Endodermal cell (in vitro differentiated cells): ENCODE measurements around the gene EBP. TPM values are rescaled to one million over a fixed set of nuclear protein-coding genes. Genes with fewer than 3 reads are reported as not detected.

ENCODE experiments used
- DNase-seq: peaks from one replicate; pipeline ENCODE4 v3.0.0-alpha.2; 2017
- H3K27ac ChIP-seq: 2 replicates; pipeline ENCODE4 v1.5.1; 2013; ENCODE audit warnings: mild to moderate bottlenecking, low read depth, low read length, moderate library complexity
- H3K27me3 ChIP-seq: 2 replicates; pipeline ENCODE4 v1.6.1; 2013; ENCODE audit warnings: mild to moderate bottlenecking, low read length, moderate library complexity; ENCODE audit not compliant: insufficient read depth, control insufficient read depth, poor library complexity, severe bottlenecking
- H3K36me3 ChIP-seq: 2 replicates; pipeline ENCODE4 v1.7.0; 2013; ENCODE audit warnings: mild to moderate bottlenecking, low read length, moderate library complexity; ENCODE audit not compliant: control insufficient read depth, insufficient read depth
- H3K4me1 ChIP-seq: one replicate; pipeline ENCODE4 v1.7.0; 2013; ENCODE audit warnings: low read length; ENCODE audit not compliant: control insufficient read depth, insufficient read depth
- H3K4me3 ChIP-seq: 2 replicates; pipeline ENCODE4 v1.5.1; 2013; ENCODE audit warnings: mild to moderate bottlenecking, low read length, moderate library complexity
- H3K9ac ChIP-seq: 2 replicates; pipeline ENCODE4 v1.6.1; 2013; ENCODE audit warnings: mild to moderate bottlenecking, low read length, moderate library complexity; ENCODE audit not compliant: poor library complexity, severe bottlenecking; ENCODE audit errors: extremely low read depth
- H3K9me3 ChIP-seq: 2 replicates; pipeline ENCODE4 v1.6.1; 2013; ENCODE audit warnings: mild to moderate bottlenecking, low read length, moderate library complexity; ENCODE audit not compliant: control insufficient read depth
- H3K27ac Mint-ChIP-seq: 2 replicates; pipeline ENCODE4 v1.8.0; 2020; ENCODE audit warnings: mixed read lengths
- H3K27me3 Mint-ChIP-seq: 2 replicates; pipeline ENCODE4 v1.8.0; 2021; ENCODE audit warnings: mild to moderate bottlenecking, mixed read lengths; ENCODE audit not compliant: insufficient read depth
- H3K36me3 Mint-ChIP-seq: 2 replicates; pipeline ENCODE4 v1.8.0; 2020; ENCODE audit warnings: low read depth, mixed read lengths
- H3K4me1 Mint-ChIP-seq: 2 replicates; pipeline ENCODE4 v1.8.0; 2020; ENCODE audit warnings: mixed read lengths
- H3K4me3 Mint-ChIP-seq: 2 replicates; pipeline ENCODE4 v1.8.0; 2020; ENCODE audit warnings: mild to moderate bottlenecking, moderate library complexity, mixed read lengths
- H3K9me3 Mint-ChIP-seq: 2 replicates; pipeline ENCODE4 v1.8.0; 2020; ENCODE audit warnings: mild to moderate bottlenecking, mixed read lengths
- WGBS, 2 experiments: methylation state at CpG; one replicate each; pipeline versions ENCODE4 v1.1.5 to v1.1.7; 2013; ENCODE audit warnings: missing lambda C conversion rate in 2 of 2, mixed read lengths in 1 of 2; ENCODE audit not compliant: insufficient coverage in 1 of 2, insufficient read length in 1 of 2; 5-methylcytosine and 5-hydroxymethylcytosine counted together
- total RNA-seq, 2 donors: library from RNA; stranded (reverse); fragmentation: NEBNext Ultra II Directional in 1 of 2; extraction: Animal tissue kit (Norgen Biotek cat#: 25700) in 1 of 2; gene quantifications; 2 replicates in 1 of 2; 3 replicates in 1 of 2; pipeline ENCODE4 v1.2.1, GENCODE V29; 2021
- TF ChIP-seq, protein P1 (sequence below): fragments of 200-600 bp; sonication (generic); conservative IDR thresholded peaks from 2 replicates; pipeline ENCODE4 v1.5.0; 2021; ENCODE audit warnings: antibody characterized with exemption, mild to moderate bottlenecking

Gene EBP
- total RNA-seq, 2 donors from 2014 or later: 105 to 119 TPM

DNA sequence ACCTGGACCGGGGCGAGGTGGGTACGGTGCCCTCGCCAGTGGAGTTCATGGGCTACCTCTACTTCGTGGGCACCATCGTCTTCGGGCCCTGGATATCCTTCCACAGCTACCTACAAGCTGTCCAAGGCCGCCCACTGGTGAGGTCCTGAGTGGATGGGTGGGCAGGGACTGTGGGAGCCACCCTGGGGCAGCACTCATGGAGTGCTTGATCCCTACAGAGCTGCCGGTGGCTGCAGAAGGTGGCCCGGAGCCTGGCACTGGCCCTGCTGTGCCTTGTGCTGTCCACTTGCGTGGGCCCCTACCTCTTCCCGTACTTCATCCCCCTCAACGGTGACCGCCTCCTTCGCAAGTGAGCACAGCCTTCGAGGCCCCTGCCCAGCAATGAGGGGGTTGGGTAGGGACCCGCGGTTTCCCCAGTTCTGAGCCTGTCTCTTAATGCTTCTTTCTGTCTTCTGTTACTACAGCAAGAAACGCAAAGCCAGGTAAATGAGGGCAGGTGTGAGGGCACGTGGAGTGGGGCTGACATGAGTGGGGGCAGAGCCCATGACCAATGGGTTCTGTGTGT, 9.2 kb upstream of the EBP start:
- Mint-ChIP-seq H3K27me3 (no peaks in the 10 kb centered on the region), H3K27ac (no peak overlapping the region), H3K4me1 (peaks cover 4% of the 10 kb centered on the region), H3K36me3 (peaks cover 23% of the 10 kb centered on the region), H3K9me3 (peaks cover 78% of the 10 kb centered on the region), H3K4me3 (no peak overlapping the region)
- H3K27ac ChIP-seq: no peak overlapping the region
- H3K27me3 ChIP-seq: no peaks in the 10 kb centered on the region
- peak overlapping the region; percentile 80 for H3K4me3 ChIP-seq
- H3K9ac ChIP-seq: no peak overlapping the region
- no peak for DNase-seq
- H3K36me3 ChIP-seq: peaks cover 52% of the 10 kb centered on the region
- H3K4me1 ChIP-seq: no peaks in the 10 kb centered on the region
- H3K9me3 ChIP-seq: no peaks in the 10 kb centered on the region
- TF ChIP-seq, protein P1, sequence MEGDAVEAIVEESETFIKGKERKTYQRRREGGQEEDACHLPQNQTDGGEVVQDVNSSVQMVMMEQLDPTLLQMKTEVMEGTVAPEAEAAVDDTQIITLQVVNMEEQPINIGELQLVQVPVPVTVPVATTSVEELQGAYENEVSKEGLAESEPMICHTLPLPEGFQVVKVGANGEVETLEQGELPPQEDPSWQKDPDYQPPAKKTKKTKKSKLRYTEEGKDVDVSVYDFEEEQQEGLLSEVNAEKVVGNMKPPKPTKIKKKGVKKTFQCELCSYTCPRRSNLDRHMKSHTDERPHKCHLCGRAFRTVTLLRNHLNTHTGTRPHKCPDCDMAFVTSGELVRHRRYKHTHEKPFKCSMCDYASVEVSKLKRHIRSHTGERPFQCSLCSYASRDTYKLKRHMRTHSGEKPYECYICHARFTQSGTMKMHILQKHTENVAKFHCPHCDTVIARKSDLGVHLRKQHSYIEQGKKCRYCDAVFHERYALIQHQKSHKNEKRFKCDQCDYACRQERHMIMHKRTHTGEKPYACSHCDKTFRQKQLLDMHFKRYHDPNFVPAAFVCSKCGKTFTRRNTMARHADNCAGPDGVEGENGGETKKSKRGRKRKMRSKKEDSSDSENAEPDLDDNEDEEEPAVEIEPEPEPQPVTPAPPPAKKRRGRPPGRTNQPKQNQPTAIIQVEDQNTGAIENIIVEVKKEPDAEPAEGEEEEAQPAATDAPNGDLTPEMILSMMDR: no peak
- WGBS, 2 experiments: 94% methylated on average over 20 of the region's 20 CpGs; no CpG with 5 or more reads in 1 of the 2 experiments

DNA sequence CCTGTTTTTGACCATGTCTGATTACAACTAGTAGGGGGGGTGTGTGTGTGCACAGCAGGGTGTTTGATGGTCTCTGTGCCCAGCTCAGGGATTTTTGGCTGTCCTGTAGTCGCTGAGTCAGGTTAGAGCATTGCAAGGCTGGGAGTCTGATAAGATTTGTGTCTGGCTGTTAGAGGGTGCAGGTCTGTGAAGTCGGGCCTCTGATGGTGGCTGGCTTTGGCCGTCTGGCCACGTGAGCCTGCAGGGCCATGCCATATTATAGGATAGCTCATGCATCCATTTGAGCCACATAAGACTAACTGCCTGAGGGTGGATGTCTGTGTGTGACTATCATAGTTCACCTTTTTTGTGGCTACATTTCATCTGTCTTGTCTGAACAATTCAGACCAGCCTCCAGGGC, 7.9 kb upstream of the EBP start:
- Mint-ChIP-seq H3K36me3 (peaks cover 23% of the 10 kb centered on the region), H3K27me3 (no peaks in the 10 kb centered on the region), H3K4me3 (no peak overlapping the region), H3K9me3 (peaks cover 71% of the 10 kb centered on the region), H3K4me1 (peaks cover 4% of the 10 kb centered on the region), H3K27ac (no peak overlapping the region)
- no peak for DNase-seq
- H3K9ac ChIP-seq: no peak overlapping the region
- no peaks in the 10 kb centered on the region for H3K27me3 ChIP-seq
- TF ChIP-seq, protein P1: no peak
- peaks cover 52% of the 10 kb centered on the region for H3K36me3 ChIP-seq
- H3K4me1 ChIP-seq: no peaks in the 10 kb centered on the region
- no peak overlapping the region for H3K27ac ChIP-seq
- 81% methylated on average over 4 of the region's 4 CpGs; no CpG with 5 or more reads in 1 of the 2 experiments for WGBS, 2 experiments
- no peaks in the 10 kb centered on the region for H3K9me3 ChIP-seq
- peak overlapping the region; percentile 80 for H3K4me3 ChIP-seq

- Histone ChIP-seq H3K4me3 (peak overlapping the region; percentile 80), H3K9ac (no peak overlapping the region), H3K27me3 (no peaks in the 10 kb centered on the region), H3K36me3 (peaks cover 56% of the 10 kb centered on the region), H3K9me3 (no peaks in the 10 kb centered on the region), H3K27ac (no peak overlapping the region), H3K4me1 (no peaks in the 10 kb centered on the region)
- Mint-ChIP-seq H3K27ac (no peak overlapping the region), H3K27me3 (no peaks in the 10 kb centered on the region), H3K4me1 (peaks cover 4% of the 10 kb centered on the region), H3K4me3 (no peak overlapping the region), H3K9me3 (peaks cover 68% of the 10 kb centered on the region), H3K36me3 (peaks cover 23% of the 10 kb centered on the region)
- WGBS, 2 experiments: 95 to 100% methylated on average over 1 to 14 of the region's 16 CpGs
- TF ChIP-seq, protein P1: no peak
- DNase-seq: no peak
Observed at GRCh38 chrX:48514126-48514806, 7.3 kb upstream of the EBP start.
